GM21717 (cell line): ENCODE results near the gene GDF9.

Experiments
- ATAC-seq: cut with Tn5 transposase; IDR thresholded peaks from one replicate; pipeline ENCODE4 v1.9.1; 2021; ENCODE audit warnings: mild to moderate bottlenecking, moderate library complexity; ENCODE audit not compliant: unreplicated experiment

Gene GDF9

GRCh38 chr5:132839426-132840301 lies 26.6 kb downstream of the GDF9 start:
- no peak for ATAC-seq

GRCh38 chr5:132838516-132839282 lies 27.6 kb downstream of the GDF9 start:
- ATAC-seq, result no peak

- ATAC-seq, result no peak
Measured at GRCh38 chr5:132837868-132838267, 28.4 kb downstream of the GDF9 start.

- ATAC-seq, result no peak
Measured at GRCh38 chr5:132836852-132837251, 29.4 kb downstream of the GDF9 start.

GRCh38 chr5:132834057-132834456 lies 32.2 kb downstream of the GDF9 start:
- no peak for ATAC-seq

GRCh38 chr5:132832612-132833011 lies 33.7 kb downstream of the GDF9 start:
- ATAC-seq, result no peak

- ATAC-seq, result no peak
Measured at GRCh38 chr5:132831095-132831860, 35.0 kb downstream of the GDF9 start.

GRCh38 chr5:132830436-132831094 lies 35.7 kb downstream of the GDF9 start, which contains the start of gene SHROOM1:
TSS of gene SHROOM1 (minus strand) at chr5:132830647. CDS start at chr5:132826140, 4,507 bp downstream.
- peak; percentile 62 for ATAC-seq

GRCh38 chr5:132829742-132830435 lies 36.4 kb downstream of the GDF9 start:
- peak; percentile 83 for ATAC-seq

- ATAC-seq, result no peak
Measured at GRCh38 chr5:132828846-132829494, 37.3 kb downstream of the GDF9 start.

GRCh38 chr5:132827943-132828673 lies 38.2 kb downstream of the GDF9 start:
- ATAC-seq, result no peak

- no peak for ATAC-seq
Measured at GRCh38 chr5:132826424-132827082, 39.7 kb downstream of the GDF9 start.

GRCh38 chr5:132825834-132826391 lies 40.4 kb downstream of the GDF9 start:
- ATAC-seq, result no peak

GRCh38 chr5:132825033-132825833 lies 41.0 kb downstream of the GDF9 start:
- ATAC-seq, result no peak

GRCh38 chr5:132824426-132824825 lies 41.8 kb downstream of the GDF9 start:
- no peak for ATAC-seq

GRCh38 chr5:132823481-132824050 lies 42.7 kb downstream of the GDF9 start:
- no peak for ATAC-seq
